Activated CD4-positive, alpha-beta T cell treated with anti-CD3 and anti-CD28 coated beads, Interleukin-2, amount 50 U/mL, for 48 hours (primary cell): ENCODE data around the gene GRIK1.

Experiments
- DNase-seq, 2 experiments: peaks; one replicate each; pipeline ENCODE4 v3.0.0-alpha.2; 2020

The GRIK1 gene

GRCh38 chr21:29661672-29662442 is 277.9 kb downstream of the GRIK1 start:
- no peak for DNase-seq

DNA sequence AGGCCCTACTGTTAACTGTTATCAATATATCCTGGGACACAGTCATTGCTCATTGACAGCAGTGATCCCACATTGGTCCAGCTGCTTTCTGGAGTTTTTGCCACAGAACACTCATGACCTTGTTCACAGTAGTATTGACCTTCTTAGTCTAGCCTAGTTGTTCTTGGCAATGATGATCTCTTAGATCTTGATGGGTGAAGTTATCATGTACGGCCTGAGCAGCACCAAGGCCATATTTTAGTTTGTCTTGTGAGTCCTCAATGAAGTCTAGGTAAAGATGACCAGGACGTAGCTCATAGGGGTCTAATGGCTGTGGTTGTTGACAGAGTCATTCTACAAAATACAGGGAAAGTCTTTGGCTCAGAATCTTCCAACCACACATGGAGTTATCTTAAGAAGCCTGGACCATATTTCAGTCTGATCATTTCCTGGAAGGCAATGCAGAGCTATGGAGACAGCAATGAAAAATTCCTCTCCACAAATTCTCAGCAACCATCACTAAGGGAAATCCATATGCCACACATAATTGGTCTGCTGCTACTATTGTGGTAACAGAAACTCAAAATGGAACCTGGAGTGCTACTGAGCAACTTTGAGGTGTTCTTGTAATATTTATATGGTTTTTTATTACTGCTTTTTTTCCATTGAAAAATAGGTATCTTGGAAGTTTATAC is 279.6 kb downstream of the GRIK1 start:
- no peak for DNase-seq

DNA sequence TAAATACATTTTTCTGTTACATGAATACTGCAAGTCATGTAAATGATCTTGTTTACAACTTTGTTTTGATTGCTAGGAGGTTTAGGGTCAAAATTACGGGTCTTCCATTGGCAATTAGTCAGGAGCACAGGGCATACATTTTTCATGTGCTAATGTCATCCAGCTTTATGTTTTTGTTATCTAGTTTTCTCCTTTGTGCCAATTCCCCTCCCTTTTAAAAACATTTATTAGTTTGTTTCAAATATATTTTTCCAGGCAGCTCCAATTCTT is 280.9 kb downstream of the GRIK1 start:
- no peak for DNase-seq

DNA sequence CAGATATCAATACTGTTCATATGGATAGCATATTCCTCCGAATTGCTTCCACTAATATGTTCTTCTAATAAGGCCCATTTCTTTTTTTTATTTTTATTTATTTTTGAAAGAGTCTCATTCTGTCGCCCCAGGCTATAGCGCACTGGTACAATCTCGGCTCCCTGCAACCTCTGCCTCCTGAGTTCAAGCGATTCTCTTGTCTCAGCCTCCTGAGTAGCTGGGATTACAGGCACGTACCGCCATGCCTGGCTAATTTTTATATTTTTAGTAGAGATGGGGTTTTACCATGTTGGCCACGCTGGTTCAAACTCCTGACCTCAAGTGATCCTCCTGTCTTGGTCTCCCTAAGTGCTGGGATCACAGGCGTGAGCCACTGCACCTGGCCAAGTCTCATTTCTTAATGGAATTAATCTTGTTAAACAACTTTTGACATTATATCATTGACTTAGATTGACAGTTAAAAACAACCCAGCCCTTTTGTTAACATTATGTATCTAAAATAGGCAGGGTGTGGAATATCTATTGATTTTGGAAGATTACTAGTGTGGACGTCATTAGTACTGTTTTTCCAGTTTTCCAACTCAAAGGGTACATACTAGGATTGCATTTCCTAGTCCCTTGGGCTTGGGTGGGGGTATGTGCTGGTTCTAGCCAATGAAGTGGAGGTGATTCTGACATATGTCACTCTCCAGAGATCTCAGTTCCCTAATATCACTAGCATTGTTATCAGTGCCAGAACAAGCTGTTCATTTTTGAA is 281.4 kb downstream of the GRIK1 start:
- no peak for DNase-seq

DNA sequence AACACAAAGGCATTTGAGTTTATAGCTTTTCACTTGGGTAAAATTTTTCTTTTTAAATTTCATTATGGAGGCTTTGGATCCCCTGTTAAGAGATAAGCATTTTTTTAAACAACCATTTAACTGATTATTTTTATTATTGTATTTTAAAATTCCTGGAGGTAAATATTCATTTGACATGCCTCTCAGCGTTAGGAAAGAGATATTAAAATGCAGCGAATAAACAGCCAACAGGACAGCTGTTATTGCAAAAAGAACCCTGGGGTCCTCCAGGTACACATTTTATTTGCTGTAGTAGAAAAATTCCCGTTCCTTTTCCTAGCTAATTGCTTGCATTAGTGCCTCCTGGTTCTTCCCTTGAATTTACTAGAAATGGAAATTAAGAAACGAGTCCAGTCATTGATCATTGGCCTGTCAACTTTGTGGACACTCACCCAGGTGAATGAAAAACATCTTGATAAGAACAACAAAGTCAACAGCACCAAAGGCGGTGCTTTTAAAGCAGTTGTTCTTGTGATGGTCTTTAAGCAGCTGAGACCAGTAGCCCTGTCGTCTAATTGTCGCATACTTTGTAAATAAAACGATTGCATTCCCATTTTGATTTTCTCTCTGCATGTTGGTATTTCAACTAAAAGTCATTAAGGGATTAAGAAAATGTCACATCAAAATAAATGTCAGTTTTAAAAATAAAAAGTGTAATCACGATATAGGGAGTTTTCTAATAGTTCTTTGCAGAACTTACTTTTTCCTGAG is 282.4 kb downstream of the GRIK1 start:
- DNase-seq: no peak

- DNase-seq: no peak
Observed at GRCh38 chr21:29656504-29657239, 283.1 kb downstream of the GRIK1 start.

- no peak for DNase-seq
Observed at GRCh38 chr21:29655577-29655976, 284.2 kb downstream of the GRIK1 start.

DNA sequence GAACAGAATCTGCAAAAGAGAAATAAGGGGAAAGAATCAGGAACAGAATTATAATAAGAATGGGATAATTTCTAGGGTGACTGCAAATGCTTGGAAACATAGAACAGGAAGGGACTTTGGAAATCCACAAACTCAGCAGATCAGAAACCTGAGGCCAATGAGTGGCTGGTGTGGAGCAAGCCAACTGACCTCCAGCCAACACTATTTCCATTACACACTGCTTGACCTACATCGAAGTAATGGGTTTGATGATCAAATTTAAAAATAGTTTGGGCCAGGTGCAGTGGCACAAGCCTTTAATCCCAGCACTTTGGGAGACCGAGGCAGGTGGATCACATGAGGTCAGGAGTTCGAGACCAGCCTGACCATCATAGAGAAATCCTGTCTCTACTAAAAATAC is 284.9 kb downstream of the GRIK1 start:
- DNase-seq: no peak

DNA sequence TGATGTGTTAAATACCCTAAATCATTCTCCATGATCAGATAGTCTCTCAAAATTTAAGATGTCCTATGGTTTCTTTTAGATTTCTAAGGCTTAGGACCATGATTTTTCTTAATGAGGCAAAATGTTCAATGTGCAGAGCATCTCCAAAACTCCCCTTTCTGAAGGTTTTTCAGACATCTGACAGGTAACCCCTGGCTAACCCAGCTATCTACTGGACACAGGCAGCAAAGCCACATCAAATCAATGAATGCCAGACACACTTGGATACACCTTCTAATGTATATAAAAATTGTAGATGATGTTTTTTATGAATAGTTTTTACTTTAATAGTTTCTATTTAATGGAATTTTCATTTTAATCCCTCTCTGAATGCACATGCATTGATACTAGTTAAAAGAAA is 285.6 kb downstream of the GRIK1 start:
- DNase-seq: no peak

DNA sequence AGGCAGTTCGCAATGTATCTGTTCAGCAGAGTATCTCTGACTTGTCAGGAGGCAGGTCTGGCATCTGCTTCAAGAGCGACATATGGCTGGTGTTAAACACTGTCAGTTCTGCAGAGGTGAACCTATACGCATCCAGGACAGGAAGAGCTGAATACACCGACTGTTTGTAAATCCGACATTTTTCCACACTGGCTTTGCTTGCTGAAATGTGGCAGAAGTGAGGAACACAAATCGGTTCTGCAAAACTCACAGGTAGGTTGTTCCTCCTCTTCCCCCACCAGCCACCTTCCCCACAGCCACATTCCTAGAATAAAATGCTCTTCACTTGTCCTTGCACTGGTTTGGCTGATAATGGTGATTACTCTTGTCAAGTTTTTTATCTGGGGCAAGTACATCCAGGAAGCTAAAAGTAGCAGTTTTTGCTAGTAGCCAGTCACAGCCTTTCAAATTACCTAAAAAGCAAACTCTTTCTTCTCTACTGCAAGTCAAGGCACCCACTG is 289.2 kb downstream of the GRIK1 start:
- no peak for DNase-seq

GRCh38 chr21:29649406-29649814 is 290.4 kb downstream of the GRIK1 start:
- DNase-seq: no peak

- DNase-seq: no peak
Observed at GRCh38 chr21:29648710-29649240, 291.0 kb downstream of the GRIK1 start.

DNA sequence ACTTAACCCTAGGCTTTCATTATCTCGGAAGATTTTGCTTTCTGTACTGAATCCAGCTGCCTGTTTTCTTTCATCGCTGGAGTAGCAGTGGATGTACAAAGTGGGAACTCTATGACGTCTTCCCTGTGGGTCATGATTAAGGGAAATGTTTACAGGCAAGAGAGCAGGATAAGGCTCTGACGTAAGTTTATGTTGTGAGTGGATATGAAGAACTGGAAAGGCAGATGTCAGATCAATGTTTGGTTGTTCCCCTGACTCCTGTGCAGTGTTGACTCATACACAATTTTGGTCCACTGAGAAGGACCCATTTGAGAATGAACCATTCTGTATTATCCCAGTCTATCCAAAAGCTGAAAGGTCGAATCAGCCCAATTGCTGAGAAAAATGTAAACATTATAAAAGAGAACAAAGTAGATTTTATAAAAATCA is 292.4 kb downstream of the GRIK1 start:
- no peak for DNase-seq

- no peak for DNase-seq
Observed at GRCh38 chr21:29645666-29646553, 293.9 kb downstream of the GRIK1 start.

- DNase-seq: no peak
Observed at GRCh38 chr21:29643289-29643688, 296.5 kb downstream of the GRIK1 start.

DNA sequence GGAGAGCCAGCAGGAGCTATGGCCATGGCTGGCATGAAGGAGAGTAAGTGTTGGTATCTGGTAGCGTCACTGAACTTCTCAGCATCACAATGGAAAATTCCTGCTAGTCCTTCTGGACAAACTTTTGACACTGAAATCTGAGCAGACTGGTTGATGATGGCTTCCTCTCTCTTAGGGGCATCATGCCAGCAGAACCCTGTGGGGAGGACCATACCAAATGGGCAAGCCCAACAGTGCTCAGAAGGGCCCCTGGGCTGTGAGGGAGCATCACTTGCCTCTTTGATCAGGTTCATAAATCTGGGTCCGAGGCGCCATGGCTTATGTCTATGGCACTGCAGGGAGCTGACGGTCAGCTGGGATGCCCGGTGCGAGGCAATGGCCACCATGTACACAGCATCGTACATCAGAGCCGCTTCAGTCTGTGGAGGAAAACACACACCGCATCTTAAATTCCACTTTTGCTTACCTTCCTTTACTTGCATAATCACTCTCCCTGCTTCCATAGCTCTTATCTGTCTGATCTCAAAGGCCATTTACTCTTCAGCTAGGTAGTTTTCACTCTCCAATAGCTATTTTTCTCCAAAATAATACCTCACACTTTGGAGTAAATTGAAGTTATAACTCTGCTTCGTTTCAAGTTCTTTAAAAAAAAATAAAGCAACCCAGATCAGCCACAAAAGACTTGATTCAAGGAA is 297.1 kb downstream of the GRIK1 start:
- no peak for DNase-seq

- no peak for DNase-seq
Observed at GRCh38 chr21:29641635-29642550, 297.9 kb downstream of the GRIK1 start.

- no peak for DNase-seq
Observed at GRCh38 chr21:29641001-29641634, 298.7 kb downstream of the GRIK1 start.

- no peak for DNase-seq
Observed at GRCh38 chr21:29640080-29640508, 299.7 kb downstream of the GRIK1 start.
